ENCODE data around the gene CAND1. TPM values are rescaled to one million over a fixed set of nuclear protein-coding genes. Genes with fewer than 3 reads are reported as not detected.

Gene CAND1
- total RNA-seq, 4 donors from 2014 or later, result 58.3 to 82.7 (median 74.6) TPM

GRCh38 chr12:67326637-67327036, 57.5 kb downstream of the CAND1 start:
- Histone ChIP-seq H3K27ac (no peak overlapping the region), H3K27me3 (no peaks in the 10 kb centered on the region), H3K9me3 (no peaks in the 10 kb centered on the region), H3K4me3 (no peak overlapping the region), H3K4me1 (no peaks in the 10 kb centered on the region), H3K36me3 (no peaks in the 10 kb centered on the region)
- TF ChIP-seq CTCF (IDR thresholded peaks at IDR 0.05) (no peak), POLR2A (IDR thresholded peaks at IDR 0.05) (no peak)
- DNase-seq, result no peak

GRCh38 chr12:67327466-67327865, 58.3 kb downstream of the CAND1 start:
- H3K9me3 ChIP-seq, result no peaks in the 10 kb centered on the region
- H3K36me3 ChIP-seq, result no peaks in the 10 kb centered on the region
- H3K27ac ChIP-seq, result no peak overlapping the region
- no peaks in the 10 kb centered on the region for H3K4me1 ChIP-seq
- TF ChIP-seq POLR2A (IDR thresholded peaks at IDR 0.05) (no peak), CTCF (IDR thresholded peaks at IDR 0.05) (no peak)
- no peak for DNase-seq
- H3K4me3 ChIP-seq, result no peak overlapping the region
- H3K27me3 ChIP-seq, result no peaks in the 10 kb centered on the region

- Histone ChIP-seq H3K9me3 (no peaks in the 10 kb centered on the region), H3K27ac (no peak overlapping the region), H3K4me1 (no peaks in the 10 kb centered on the region), H3K27me3 (no peaks in the 10 kb centered on the region), H3K36me3 (no peaks in the 10 kb centered on the region), H3K4me3 (no peak overlapping the region)
- TF ChIP-seq POLR2A (IDR thresholded peaks at IDR 0.05) (no peak), CTCF (IDR thresholded peaks at IDR 0.05) (no peak)
- no peak for DNase-seq
Observed at GRCh38 chr12:67331123-67331522, 62.0 kb downstream of the CAND1 start.

- no peaks in the 10 kb centered on the region for H3K36me3 ChIP-seq
- no peak overlapping the region for H3K27ac ChIP-seq
- TF ChIP-seq POLR2A (IDR thresholded peaks at IDR 0.05) (no peak), CTCF (IDR thresholded peaks at IDR 0.05) (no peak)
- no peak overlapping the region for H3K4me3 ChIP-seq
- no peaks in the 10 kb centered on the region for H3K4me1 ChIP-seq
- H3K9me3 ChIP-seq, result no peaks in the 10 kb centered on the region
- H3K27me3 ChIP-seq, result no peaks in the 10 kb centered on the region
- DNase-seq, result no peak
Observed at GRCh38 chr12:67331828-67332227, 62.7 kb downstream of the CAND1 start.

GRCh38 chr12:67333649-67334048, 64.5 kb downstream of the CAND1 start:
- no peaks in the 10 kb centered on the region for H3K36me3 ChIP-seq
- DNase-seq, result no peak
- H3K4me1 ChIP-seq, result no peaks in the 10 kb centered on the region
- TF ChIP-seq POLR2A (IDR thresholded peaks at IDR 0.05) (no peak), CTCF (IDR thresholded peaks at IDR 0.05) (no peak)
- no peak overlapping the region for H3K27ac ChIP-seq
- H3K4me3 ChIP-seq, result no peak overlapping the region
- peaks cover 0 to 5% (median 2%) of the 10 kb centered on the region in 4 donors for H3K9me3 ChIP-seq
- no peaks in the 10 kb centered on the region for H3K27me3 ChIP-seq

- Histone ChIP-seq H3K4me3 (no peak overlapping the region), H3K4me1 (no peaks in the 10 kb centered on the region)
- no peak for DNase-seq
Observed at GRCh38 chr12:67338426-67338825, 69.3 kb downstream of the CAND1 start.

More at GRCh38 chr12:67338426-67338825, 69.3 kb downstream of the CAND1 start:
- no peak overlapping the region for H3K27ac ChIP-seq
- no peaks in the 10 kb centered on the region for H3K27me3 ChIP-seq
- H3K36me3 ChIP-seq, result no peaks in the 10 kb centered on the region
- H3K9me3 ChIP-seq, result peaks cover 0 to 7% (median 2%) of the 10 kb centered on the region in 4 donors
- TF ChIP-seq CTCF (IDR thresholded peaks at IDR 0.05) (no peak), POLR2A (IDR thresholded peaks at IDR 0.05) (no peak)

Measured in Peyer's patch (tissue), 4 donors.